NCI-H1092 (cell line): Measurements from ENCODE around the gene MRTFB.

Source experiments
- DNase-seq: peaks from one replicate; lab custom pipeline; 2025; lab: John Stamatoyannopoulos, UW

The MRTFB gene

GRCh38 chr16:14062261-14062660, 8.9 kb upstream of the MRTFB start:
- DNase-seq, result no peak

- DNase-seq, result no peak
These were observed 7.2 kb upstream of the MRTFB start for GRCh38 chr16:14063618-14064581.

GRCh38 chr16:14069818-14070217, 1.3 kb upstream of the MRTFB start:
- no peak for DNase-seq

- DNase-seq, result no peak
These were observed 603 bp upstream of the MRTFB start for GRCh38 chr16:14070555-14070876.

GRCh38 chr16:14071576-14072271, 605 bp downstream of the MRTFB start:
- no peak for DNase-seq

- DNase-seq, result no peak
These were observed 1.2 kb downstream of the MRTFB start for GRCh38 chr16:14072360-14072759.

- DNase-seq, result no peak
These were observed 3.4 kb downstream of the MRTFB start for GRCh38 chr16:14074544-14074943.

- DNase-seq, result no peak
These were observed 6.8 kb downstream of the MRTFB start for GRCh38 chr16:14077918-14078317.

GRCh38 chr16:14086477-14086876, 15.4 kb downstream of the MRTFB start:
- DNase-seq, result no peak

- DNase-seq, result no peak
These were observed 16.1 kb downstream of the MRTFB start for GRCh38 chr16:14087181-14087580.

- DNase-seq, result no peak
These were observed 16.6 kb downstream of the MRTFB start for GRCh38 chr16:14087590-14088154.

GRCh38 chr16:14088155-14088753, 17.1 kb downstream of the MRTFB start:
- no peak for DNase-seq

GRCh38 chr16:14089283-14089823, 18.2 kb downstream of the MRTFB start:
- DNase-seq, result no peak

GRCh38 chr16:14092561-14092960, 21.4 kb downstream of the MRTFB start:
- DNase-seq, result no peak

GRCh38 chr16:14095883-14096551, 24.9 kb downstream of the MRTFB start:
- no peak for DNase-seq

GRCh38 chr16:14097182-14097959, 26.3 kb downstream of the MRTFB start:
- DNase-seq, result no peak

- no peak for DNase-seq
These were observed 27.0 kb downstream of the MRTFB start for GRCh38 chr16:14098081-14098480.

- DNase-seq, result no peak
These were observed 29.7 kb downstream of the MRTFB start for GRCh38 chr16:14100825-14101224.

GRCh38 chr16:14101415-14101814, 30.3 kb downstream of the MRTFB start:
- no peak for DNase-seq

GRCh38 chr16:14102925-14103720, 32.0 kb downstream of the MRTFB start:
- DNase-seq, result no peak
